ENCODE data around the gene CSPG5.

DNA sequence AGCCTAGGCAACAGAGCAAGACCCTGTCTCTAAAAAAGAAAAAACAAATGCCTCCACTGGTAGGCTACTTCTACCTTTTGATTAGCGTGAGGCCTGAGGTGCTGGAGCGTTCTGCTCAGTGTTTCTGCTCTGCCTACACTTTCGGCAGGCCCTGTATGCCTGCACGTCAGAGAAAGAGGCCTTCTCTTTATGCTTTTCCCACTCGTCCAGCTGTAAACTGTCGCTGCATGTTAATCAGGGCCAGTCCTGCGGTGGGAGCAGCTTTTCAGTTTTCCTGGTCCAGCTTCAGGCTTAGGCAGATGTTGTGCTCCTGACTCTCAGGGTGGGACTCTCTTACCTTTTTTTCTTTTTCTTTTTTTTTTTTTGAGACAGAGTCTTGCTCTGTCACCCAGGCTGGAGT is 25.3 kb downstream of the CSPG5 start:
- TF ChIP-seq, protein P1, sequence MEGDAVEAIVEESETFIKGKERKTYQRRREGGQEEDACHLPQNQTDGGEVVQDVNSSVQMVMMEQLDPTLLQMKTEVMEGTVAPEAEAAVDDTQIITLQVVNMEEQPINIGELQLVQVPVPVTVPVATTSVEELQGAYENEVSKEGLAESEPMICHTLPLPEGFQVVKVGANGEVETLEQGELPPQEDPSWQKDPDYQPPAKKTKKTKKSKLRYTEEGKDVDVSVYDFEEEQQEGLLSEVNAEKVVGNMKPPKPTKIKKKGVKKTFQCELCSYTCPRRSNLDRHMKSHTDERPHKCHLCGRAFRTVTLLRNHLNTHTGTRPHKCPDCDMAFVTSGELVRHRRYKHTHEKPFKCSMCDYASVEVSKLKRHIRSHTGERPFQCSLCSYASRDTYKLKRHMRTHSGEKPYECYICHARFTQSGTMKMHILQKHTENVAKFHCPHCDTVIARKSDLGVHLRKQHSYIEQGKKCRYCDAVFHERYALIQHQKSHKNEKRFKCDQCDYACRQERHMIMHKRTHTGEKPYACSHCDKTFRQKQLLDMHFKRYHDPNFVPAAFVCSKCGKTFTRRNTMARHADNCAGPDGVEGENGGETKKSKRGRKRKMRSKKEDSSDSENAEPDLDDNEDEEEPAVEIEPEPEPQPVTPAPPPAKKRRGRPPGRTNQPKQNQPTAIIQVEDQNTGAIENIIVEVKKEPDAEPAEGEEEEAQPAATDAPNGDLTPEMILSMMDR (IDR thresholded peaks at IDR 0.05; ENCODE audit: poor library complexity, severe bottlenecking), result no peak
- TF ChIP-seq EZH2 (IDR thresholded peaks at IDR 0.05; ENCODE audit: borderline replicate concordance, insufficient read depth, low read length, poor library complexity, severe bottlenecking) (no peak), EP300 (conservative IDR thresholded peaks at IDR 0.05; ENCODE audit: poor library complexity, severe bottlenecking) (no peak), POLR2AphosphoS5 (IDR thresholded peaks at IDR 0.05) (no peak)
- TF ChIP-seq, protein P2, sequence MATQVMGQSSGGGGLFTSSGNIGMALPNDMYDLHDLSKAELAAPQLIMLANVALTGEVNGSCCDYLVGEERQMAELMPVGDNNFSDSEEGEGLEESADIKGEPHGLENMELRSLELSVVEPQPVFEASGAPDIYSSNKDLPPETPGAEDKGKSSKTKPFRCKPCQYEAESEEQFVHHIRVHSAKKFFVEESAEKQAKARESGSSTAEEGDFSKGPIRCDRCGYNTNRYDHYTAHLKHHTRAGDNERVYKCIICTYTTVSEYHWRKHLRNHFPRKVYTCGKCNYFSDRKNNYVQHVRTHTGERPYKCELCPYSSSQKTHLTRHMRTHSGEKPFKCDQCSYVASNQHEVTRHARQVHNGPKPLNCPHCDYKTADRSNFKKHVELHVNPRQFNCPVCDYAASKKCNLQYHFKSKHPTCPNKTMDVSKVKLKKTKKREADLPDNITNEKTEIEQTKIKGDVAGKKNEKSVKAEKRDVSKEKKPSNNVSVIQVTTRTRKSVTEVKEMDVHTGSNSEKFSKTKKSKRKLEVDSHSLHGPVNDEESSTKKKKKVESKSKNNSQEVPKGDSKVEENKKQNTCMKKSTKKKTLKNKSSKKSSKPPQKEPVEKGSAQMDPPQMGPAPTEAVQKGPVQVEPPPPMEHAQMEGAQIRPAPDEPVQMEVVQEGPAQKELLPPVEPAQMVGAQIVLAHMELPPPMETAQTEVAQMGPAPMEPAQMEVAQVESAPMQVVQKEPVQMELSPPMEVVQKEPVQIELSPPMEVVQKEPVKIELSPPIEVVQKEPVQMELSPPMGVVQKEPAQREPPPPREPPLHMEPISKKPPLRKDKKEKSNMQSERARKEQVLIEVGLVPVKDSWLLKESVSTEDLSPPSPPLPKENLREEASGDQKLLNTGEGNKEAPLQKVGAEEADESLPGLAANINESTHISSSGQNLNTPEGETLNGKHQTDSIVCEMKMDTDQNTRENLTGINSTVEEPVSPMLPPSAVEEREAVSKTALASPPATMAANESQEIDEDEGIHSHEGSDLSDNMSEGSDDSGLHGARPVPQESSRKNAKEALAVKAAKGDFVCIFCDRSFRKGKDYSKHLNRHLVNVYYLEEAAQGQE (IDR thresholded peaks at IDR 0.05; ENCODE audit: borderline replicate concordance), result no peak
